Measurements from ENCODE around the gene AAR2. TPM values are rescaled to one million over a fixed set of nuclear protein-coding genes. Genes with fewer than 3 reads are reported as not detected.

The AAR2 gene
- total RNA-seq, 1 donor from 2014 or later, result 32.8 TPM

GRCh38 chr20:36217226-36217625 lies 19.1 kb upstream of the AAR2 start:
- H3K36me3 Mint-ChIP-seq (ENCODE audit: unreplicated experiment), result peaks cover 9% of the 10 kb centered on the region
- TF ChIP-seq, protein P1, sequence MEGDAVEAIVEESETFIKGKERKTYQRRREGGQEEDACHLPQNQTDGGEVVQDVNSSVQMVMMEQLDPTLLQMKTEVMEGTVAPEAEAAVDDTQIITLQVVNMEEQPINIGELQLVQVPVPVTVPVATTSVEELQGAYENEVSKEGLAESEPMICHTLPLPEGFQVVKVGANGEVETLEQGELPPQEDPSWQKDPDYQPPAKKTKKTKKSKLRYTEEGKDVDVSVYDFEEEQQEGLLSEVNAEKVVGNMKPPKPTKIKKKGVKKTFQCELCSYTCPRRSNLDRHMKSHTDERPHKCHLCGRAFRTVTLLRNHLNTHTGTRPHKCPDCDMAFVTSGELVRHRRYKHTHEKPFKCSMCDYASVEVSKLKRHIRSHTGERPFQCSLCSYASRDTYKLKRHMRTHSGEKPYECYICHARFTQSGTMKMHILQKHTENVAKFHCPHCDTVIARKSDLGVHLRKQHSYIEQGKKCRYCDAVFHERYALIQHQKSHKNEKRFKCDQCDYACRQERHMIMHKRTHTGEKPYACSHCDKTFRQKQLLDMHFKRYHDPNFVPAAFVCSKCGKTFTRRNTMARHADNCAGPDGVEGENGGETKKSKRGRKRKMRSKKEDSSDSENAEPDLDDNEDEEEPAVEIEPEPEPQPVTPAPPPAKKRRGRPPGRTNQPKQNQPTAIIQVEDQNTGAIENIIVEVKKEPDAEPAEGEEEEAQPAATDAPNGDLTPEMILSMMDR (IDR thresholded peaks at IDR 0.05), result no peak

GRCh38 chr20:36218380-36219064 lies 17.8 kb upstream of the AAR2 start:
- Mint-ChIP-seq H3K36me3 (ENCODE audit: unreplicated experiment) (peaks cover 6% of the 10 kb centered on the region), H3K4me1 (ENCODE audit: unreplicated experiment) (no peaks in the 10 kb centered on the region), H3K4me3 (ENCODE audit: unreplicated experiment) (no peak overlapping the region), H3K27ac (ENCODE audit: unreplicated experiment) (no peak overlapping the region), H3K27me3 (ENCODE audit: unreplicated experiment) (no peaks in the 10 kb centered on the region), H3K9me3 (ENCODE audit: unreplicated experiment) (no peaks in the 10 kb centered on the region)
- TF ChIP-seq, protein P1 (IDR thresholded peaks at IDR 0.05), result no peak
- DNase-seq (ENCODE audit: extremely low spot score, unreplicated experiment), result no peak

More at GRCh38 chr20:36217226-36217625, 19.1 kb upstream of the AAR2 start:
- Mint-ChIP-seq H3K27me3 (ENCODE audit: unreplicated experiment) (no peaks in the 10 kb centered on the region), H3K4me3 (ENCODE audit: unreplicated experiment) (no peak overlapping the region), H3K9me3 (ENCODE audit: unreplicated experiment) (no peaks in the 10 kb centered on the region), H3K27ac (ENCODE audit: unreplicated experiment) (no peak overlapping the region), H3K4me1 (ENCODE audit: unreplicated experiment) (no peaks in the 10 kb centered on the region)
- no peak for DNase-seq (ENCODE audit: extremely low spot score, unreplicated experiment)

DNA sequence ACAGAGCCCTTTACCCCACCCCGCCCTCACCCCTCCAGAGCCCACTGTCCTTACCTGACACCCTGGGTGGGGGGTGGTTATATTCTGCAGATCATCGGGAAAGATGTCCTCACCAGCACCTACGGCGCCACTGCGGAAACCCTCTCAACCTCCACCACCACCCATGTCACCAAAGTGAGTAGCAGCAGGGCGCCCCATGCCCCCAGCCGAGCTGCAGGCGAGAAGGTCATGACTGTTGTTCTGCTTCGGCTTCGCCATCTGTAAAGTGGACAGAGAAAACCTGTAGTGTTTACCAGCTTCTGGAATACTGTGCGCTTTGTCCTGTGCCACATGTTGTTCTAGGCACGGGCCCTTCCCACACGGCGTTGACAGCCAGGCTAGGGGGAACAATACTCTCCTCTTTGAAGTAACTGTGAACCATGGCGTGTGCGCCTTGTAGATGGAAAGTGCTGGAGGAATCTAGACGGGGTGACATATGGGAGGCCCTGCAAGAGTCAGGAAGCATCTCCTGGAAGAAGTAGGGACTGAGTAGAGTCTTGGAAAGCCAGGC lies 16.5 kb upstream of the AAR2 start:
- H3K27ac Mint-ChIP-seq (ENCODE audit: unreplicated experiment), result no peak overlapping the region

GRCh38 chr20:36225666-36226065 lies 10.6 kb upstream of the AAR2 start:
- DNase-seq (ENCODE audit: extremely low spot score, unreplicated experiment), result no peak
- Mint-ChIP-seq H3K9me3 (ENCODE audit: unreplicated experiment) (no peaks in the 10 kb centered on the region), H3K36me3 (ENCODE audit: unreplicated experiment) (peaks cover 9% of the 10 kb centered on the region), H3K4me1 (ENCODE audit: unreplicated experiment) (no peaks in the 10 kb centered on the region), H3K27me3 (ENCODE audit: unreplicated experiment) (no peaks in the 10 kb centered on the region), H3K27ac (ENCODE audit: unreplicated experiment) (no peak overlapping the region), H3K4me3 (ENCODE audit: unreplicated experiment) (no peak overlapping the region)
- TF ChIP-seq, protein P1 (IDR thresholded peaks at IDR 0.05), result no peak

More for the DNA sequence above, 16.5 kb upstream of the AAR2 start:
- DNase-seq (ENCODE audit: extremely low spot score, unreplicated experiment), result no peak
- Mint-ChIP-seq H3K27me3 (ENCODE audit: unreplicated experiment) (no peaks in the 10 kb centered on the region), H3K36me3 (ENCODE audit: unreplicated experiment) (peaks cover 6% of the 10 kb centered on the region), H3K9me3 (ENCODE audit: unreplicated experiment) (no peaks in the 10 kb centered on the region), H3K4me1 (ENCODE audit: unreplicated experiment) (no peaks in the 10 kb centered on the region), H3K4me3 (ENCODE audit: unreplicated experiment) (no peak overlapping the region)
- TF ChIP-seq, protein P1 (IDR thresholded peaks at IDR 0.05), result no peak

GRCh38 chr20:36228770-36229169 lies 7.5 kb upstream of the AAR2 start:
- Mint-ChIP-seq H3K36me3 (ENCODE audit: unreplicated experiment) (peaks cover 6% of the 10 kb centered on the region), H3K9me3 (ENCODE audit: unreplicated experiment) (no peaks in the 10 kb centered on the region), H3K4me3 (ENCODE audit: unreplicated experiment) (no peak overlapping the region), H3K27me3 (ENCODE audit: unreplicated experiment) (no peaks in the 10 kb centered on the region), H3K4me1 (ENCODE audit: unreplicated experiment) (peaks cover 2% of the 10 kb centered on the region), H3K27ac (ENCODE audit: unreplicated experiment) (no peak overlapping the region)
- DNase-seq (ENCODE audit: extremely low spot score, unreplicated experiment), result no peak
- TF ChIP-seq, protein P1 (IDR thresholded peaks at IDR 0.05), result no peak

All from osteocyte (in vitro differentiated cells).